GM18508 (cell line): ENCODE data around the gene MRFAP1.
A peak's percentile ranks its signal among the peaks of the same experiment; 100 is the strongest.
"Not testable (repeated sequence)": the region's sequence is repeated elsewhere in the genome, so short reads cannot be mapped to it uniquely, and the experiment has no call there.

Experiments
- ATAC-seq: cut with Tn5 transposase; IDR thresholded peaks from one replicate; pipeline ENCODE4 v1.9.1; 2021; ENCODE audit warnings: moderate number of reproducible peaks; ENCODE audit not compliant: insufficient read depth, unreplicated experiment

MRFAP1 gene

GRCh38 chr4:6659897-6660296 lies 19.4 kb downstream of the MRFAP1 start:
- no peak for ATAC-seq

GRCh38 chr4:6660430-6660829 lies 19.9 kb downstream of the MRFAP1 start:
- no peak for ATAC-seq

- ATAC-seq = no peak
Observed at GRCh38 chr4:6662591-6662990, 22.1 kb downstream of the MRFAP1 start.

GRCh38 chr4:6663596-6664393 lies 23.3 kb downstream of the MRFAP1 start:
- no peak for ATAC-seq

- no peak for ATAC-seq
Observed at GRCh38 chr4:6665320-6665654, 24.8 kb downstream of the MRFAP1 start.

- no peak for ATAC-seq
Observed at GRCh38 chr4:6668391-6668790, 27.9 kb downstream of the MRFAP1 start.

- ATAC-seq = no peak
Observed at GRCh38 chr4:6671648-6672047, 31.2 kb downstream of the MRFAP1 start.

GRCh38 chr4:6672131-6672530 lies 31.6 kb downstream of the MRFAP1 start:
- no peak for ATAC-seq

GRCh38 chr4:6672541-6673190 lies 32.2 kb downstream of the MRFAP1 start:
- not testable (repeated sequence) for ATAC-seq

GRCh38 chr4:6673191-6673659 lies 32.7 kb downstream of the MRFAP1 start:
- not testable (repeated sequence) for ATAC-seq

- peak; percentile 64 for ATAC-seq
Observed at GRCh38 chr4:6673660-6674499, 33.4 kb downstream of the MRFAP1 start.

- peak; percentile 26 for ATAC-seq
Observed at GRCh38 chr4:6674500-6675149, 34.1 kb downstream of the MRFAP1 start.

GRCh38 chr4:6676722-6677558 lies 36.5 kb downstream of the MRFAP1 start:
- ATAC-seq = no peak

- no peak for ATAC-seq
Observed at GRCh38 chr4:6680372-6681034, 40.0 kb downstream of the MRFAP1 start.

- no peak for ATAC-seq
Observed at GRCh38 chr4:6681191-6681590, 40.7 kb downstream of the MRFAP1 start.

- no peak for ATAC-seq
Observed at GRCh38 chr4:6682862-6683590, 42.5 kb downstream of the MRFAP1 start.

GRCh38 chr4:6684656-6685055 lies 44.2 kb downstream of the MRFAP1 start:
- no peak for ATAC-seq

- ATAC-seq = no peak
Observed at GRCh38 chr4:6686104-6686787, 45.8 kb downstream of the MRFAP1 start.
